Stimulated activated CD4-positive, alpha-beta T cell treated with anti-CD3 and anti-CD28 coated beads, Interleukin-12 subunit alpha, Interleukin-12 subunit beta, amount 100 ng/mL, for 4 hours (primary cell): ENCODE results near the gene ADAMTS10.
"Not testable (repeated sequence)": the region's sequence is repeated elsewhere in the genome, so short reads cannot be mapped to it uniquely, and the experiment has no call there.

Experiments used
- DNase-seq: peaks from one replicate; pipeline ENCODE4 v3.0.0-alpha.2; 2020

ADAMTS10 gene

GRCh38 chr19:8592231-8593009, 18.1 kb downstream of the ADAMTS10 start:
- peak; percentile 91 for DNase-seq

DNA sequence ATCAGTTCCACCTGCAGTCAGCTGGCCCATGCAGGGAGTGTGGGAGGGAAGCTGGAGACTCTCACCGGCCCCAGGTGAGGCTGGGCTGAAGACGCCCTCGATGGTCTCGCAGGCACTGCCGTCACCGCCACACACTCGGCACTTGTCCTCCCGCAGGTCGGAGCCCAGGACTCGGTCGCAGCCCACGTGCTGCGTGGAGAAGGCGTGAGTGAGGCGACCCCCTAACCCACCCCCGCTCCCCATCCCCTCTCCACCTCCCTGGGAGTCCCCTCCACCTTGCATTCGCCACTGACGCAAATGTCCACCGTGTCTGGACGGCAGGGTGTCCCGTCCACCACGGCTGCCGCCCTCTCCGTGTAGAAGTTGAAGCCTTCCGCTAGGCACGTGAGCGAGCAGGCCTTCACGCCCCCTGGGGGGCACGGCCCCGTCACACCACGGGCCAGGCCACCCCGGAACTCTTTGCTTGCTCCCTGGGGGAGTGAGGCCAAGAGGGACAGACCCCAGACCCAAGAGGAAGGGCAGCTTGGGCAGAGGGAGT, 21.3 kb downstream of the ADAMTS10 start:
- DNase-seq, result no peak

DNA sequence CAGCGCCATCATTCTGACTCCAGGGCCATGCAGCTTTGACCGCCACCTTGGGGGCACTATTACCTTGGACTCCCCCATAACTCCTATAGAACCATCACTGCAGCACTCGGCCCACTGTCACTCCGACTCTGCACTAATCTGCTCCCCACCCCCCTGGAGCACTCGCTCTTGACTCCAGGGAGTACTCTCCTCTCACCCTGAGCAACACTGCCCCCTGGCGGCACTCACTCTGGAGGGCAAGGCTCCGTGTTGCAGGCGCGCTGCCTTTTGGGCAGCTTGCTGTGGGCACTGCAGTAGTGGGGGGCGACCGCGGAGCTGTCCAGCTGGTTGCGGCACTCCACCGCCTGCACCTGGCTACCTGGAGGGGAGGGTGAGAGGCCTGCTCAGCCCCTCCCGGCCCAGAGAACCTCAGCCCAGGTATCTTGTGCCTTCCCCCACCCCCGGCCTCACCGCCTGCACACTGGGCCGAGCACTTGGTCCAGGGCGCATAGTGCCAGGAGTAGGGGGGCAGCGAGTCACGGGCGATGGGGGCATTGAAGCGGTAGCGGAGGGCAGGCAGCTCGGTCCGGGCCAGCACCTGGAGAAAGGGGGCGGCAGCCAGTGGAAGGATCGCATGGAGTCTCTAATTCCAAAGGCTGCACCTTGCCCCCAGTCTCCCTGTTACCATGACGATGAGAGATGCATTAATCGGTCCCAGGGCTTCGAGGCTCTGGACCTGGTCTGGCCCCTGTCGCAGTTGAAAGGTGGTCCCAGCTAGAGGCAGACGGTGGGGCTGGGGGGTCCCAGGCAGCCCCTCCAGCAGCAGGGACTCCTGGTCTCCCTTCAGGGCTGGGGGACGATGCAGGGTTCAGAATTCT, 24.4 kb downstream of the ADAMTS10 start:
- DNase-seq, result peak; percentile 53

- DNase-seq, result no peak
These were observed 25.3 kb downstream of the ADAMTS10 start for GRCh38 chr19:8584965-8585893.

DNA sequence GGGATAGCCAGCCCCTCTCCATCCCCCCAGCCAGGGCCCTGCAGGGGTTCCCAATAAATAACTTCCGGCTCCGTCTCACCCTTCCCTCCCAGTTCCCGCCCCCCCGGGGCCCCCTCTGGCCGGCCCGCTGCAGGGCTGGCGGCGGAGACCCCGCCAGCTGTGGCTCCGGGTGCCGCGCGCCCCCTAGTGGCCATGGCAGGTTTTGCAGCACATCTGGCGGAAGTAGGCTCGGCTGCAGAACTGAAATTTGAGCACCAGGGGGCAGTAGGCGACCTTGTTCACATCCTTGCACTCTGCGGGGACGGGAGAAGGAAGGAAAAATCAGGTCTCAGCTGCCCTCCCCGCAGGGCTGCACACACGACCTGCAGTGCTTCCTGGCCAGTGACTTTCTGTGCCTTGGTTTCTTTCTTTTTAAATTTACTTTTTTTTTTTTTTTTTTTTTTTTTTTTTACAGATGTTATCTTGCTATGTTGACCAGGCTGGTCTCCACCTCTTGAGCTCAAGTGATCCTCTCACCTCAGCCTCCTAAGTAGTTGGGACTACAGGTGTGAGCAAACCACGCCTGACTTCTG, 29.7 kb downstream of the ADAMTS10 start:
- DNase-seq, result peak; percentile 80

DNA sequence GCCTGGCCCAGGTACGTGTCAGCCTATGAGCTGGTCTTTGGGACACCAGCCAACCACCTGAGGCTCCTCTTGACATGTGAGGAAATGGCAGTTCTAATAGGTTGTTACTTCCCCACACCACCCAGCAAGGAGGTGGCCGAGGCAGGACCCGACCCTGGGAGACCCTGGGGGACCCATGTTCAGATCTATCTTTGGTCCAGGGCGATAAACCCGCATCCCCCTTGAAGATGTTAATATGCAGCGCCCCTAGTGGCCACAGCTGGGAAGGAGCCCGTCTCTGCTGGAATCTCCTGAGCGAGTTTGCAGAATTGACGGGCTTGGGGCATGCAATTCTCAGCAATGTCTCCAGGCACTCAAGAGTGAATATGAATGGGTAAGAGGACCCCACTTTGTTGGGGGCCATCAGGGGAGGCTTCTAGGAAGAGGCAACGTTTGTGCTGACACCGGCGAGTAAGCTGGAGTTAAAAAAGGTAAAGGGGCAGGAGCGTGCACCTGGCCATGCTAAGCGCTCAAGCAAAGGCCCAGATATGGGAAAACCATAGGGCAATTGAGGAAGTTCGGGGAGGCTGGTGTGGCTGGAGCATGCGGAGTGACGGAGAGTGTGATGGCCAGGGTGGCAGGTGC, 31.8 kb downstream of the ADAMTS10 start:
- DNase-seq, result peak; percentile 82

GRCh38 chr19:8577741-8578140, 32.8 kb downstream of the ADAMTS10 start:
- no peak for DNase-seq

- DNase-seq, result no peak
These were observed 33.3 kb downstream of the ADAMTS10 start, which contains the start of gene MYO1F for GRCh38 chr19:8577247-8577646. Gene MYO1F (minus strand): TSS chr19:8577442. CDS start chr19:8577309, 133 bp downstream.

- DNase-seq, result no peak
These were observed 34.1 kb downstream of the ADAMTS10 start for GRCh38 chr19:8576273-8576993.

GRCh38 chr19:8575467-8575997, 35.0 kb downstream of the ADAMTS10 start:
- DNase-seq, result no peak

DNA sequence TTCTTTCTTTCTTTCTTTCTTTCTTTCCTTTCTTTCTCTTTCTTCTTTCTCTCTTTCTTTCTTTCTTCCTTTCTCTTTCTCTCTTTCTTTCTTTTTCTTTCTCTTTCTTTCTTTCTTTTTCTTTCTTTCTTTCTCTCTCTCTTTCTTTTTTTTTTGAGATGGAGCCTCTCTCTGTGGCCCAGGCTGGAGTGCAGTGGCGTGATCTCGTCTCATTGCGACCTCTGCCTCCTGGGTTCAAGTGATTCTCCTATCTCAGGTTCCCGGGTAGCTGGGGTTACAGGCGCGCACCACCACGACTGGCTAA, 35.9 kb downstream of the ADAMTS10 start:
- not testable (repeated sequence) for DNase-seq

DNA sequence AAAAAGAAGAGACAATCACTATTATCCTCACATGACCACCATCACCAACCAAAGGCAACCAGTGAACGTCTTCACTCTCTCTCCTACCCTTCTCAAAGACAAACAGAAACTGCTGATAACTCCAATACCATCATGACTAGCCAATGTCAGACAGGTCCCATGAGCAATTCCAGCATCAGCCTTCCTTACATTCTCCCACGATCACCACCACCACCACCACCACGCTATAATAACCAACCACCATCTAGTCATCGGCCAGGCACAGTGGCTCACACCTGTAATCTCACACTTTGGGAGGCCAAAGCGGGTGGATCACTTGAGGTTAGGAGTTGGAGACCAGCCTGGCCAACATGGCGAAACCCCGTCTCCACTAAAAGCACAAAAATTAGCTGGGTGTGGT, 37.2 kb downstream of the ADAMTS10 start:
- DNase-seq, result no peak

DNA sequence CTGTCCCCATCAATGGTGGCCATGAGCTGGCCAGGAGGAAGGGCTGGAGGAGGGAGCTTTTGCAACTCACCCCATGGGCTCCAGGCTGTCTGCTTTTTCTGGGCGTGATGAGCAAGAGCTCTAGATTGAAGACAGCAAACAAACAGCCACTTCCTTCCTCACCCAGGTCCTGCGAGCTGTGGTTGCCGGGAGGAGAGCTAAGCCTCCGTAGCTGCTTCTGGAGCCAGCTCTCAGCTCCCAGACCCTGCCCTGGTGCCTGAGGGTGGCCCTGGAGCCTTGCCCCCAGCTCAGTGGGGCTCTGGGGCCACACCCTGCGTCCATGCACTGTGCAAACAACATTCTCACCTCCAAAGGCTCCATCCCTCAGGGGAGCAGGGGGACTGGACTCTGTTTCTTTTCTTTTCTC, 39.5 kb downstream of the ADAMTS10 start:
- DNase-seq, result no peak

DNA sequence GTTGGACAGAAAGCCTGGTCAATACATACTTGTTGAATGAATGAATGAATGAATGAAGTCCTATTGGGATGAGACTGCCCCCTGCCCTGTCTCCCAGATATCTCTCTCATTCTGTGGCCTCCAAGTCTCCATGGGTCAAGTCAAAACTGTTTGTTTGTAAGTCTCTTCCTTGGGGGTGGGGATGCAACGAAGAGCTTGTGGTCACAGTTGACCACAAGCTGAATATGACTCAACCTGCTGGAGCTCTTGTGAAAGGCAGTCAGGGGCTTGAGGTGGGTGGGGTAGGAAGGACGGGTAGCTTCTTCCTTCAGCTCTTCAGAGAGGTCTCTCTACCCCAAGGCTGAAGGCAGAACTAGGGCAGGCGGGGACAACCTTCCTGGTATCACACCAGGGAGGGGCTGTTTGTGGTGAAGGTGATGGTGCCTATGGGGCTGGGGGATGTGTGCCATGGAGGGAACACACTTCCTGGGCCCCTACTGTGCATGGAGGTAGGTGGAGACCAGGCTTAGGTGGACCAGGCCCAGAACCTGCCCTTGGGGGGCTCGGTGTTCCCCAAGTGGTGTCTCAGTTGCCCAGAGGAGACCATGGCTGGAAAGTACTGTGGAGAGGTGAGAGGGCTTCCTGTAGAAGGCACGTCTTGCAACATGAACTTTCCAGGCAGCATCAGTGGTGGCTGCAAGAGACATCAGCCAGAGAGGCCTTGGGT, 41.3 kb downstream of the ADAMTS10 start:
- no peak for DNase-seq

- DNase-seq, result no peak
These were observed 42.9 kb downstream of the ADAMTS10 start for GRCh38 chr19:8567522-8568172.

DNA sequence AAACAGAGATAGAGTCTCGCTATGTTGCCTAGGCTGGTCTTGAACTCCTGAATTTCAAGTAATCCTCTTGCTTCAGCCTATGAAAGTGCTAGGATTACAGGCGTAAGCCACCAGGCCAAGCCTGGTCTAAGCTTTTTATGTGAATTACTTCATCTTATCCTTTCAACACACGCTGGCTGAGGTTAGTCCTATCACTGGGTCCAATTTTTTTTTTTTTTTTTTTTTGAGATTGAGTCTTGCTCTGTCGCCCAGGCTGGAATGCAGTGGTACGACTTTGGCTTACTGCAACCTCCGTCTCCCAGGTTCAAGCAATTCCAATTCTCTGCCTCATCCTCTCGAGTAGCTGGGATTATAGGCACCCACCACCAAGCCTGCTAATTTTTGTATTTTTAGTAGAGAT, 43.7 kb downstream of the ADAMTS10 start:
- no peak for DNase-seq

GRCh38 chr19:8564866-8565265, 45.6 kb downstream of the ADAMTS10 start:
- DNase-seq, result not testable (repeated sequence)

GRCh38 chr19:8561075-8561764, 49.3 kb downstream of the ADAMTS10 start:
- DNase-seq, result no peak

DNA sequence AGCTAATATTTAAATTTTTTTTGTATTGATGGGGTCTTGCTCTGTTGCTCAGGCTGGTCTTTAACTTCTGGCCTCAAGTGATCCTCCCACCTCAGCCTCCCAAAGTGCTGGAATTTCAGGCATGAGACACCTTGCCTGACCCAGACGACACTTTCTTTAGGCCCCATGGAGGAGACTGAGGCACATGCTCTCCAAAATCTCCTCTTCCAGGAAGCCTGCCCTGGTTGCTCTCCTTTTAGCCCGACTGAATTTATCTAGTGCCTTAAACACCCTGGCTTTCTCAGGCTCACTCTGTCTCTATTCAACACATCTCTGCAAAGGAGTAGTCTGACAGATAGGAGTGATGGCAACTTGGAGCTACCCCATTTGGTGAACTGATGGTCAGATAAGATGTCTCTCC, 52.2 kb downstream of the ADAMTS10 start:
- DNase-seq, result no peak
